KG1 (cell line): Measurements from ENCODE around the gene P3H4.

Experiments
- DNase-seq: peaks from one replicate; lab custom pipeline; 2025; lab: John Stamatoyannopoulos, UW

Gene P3H4

DNA sequence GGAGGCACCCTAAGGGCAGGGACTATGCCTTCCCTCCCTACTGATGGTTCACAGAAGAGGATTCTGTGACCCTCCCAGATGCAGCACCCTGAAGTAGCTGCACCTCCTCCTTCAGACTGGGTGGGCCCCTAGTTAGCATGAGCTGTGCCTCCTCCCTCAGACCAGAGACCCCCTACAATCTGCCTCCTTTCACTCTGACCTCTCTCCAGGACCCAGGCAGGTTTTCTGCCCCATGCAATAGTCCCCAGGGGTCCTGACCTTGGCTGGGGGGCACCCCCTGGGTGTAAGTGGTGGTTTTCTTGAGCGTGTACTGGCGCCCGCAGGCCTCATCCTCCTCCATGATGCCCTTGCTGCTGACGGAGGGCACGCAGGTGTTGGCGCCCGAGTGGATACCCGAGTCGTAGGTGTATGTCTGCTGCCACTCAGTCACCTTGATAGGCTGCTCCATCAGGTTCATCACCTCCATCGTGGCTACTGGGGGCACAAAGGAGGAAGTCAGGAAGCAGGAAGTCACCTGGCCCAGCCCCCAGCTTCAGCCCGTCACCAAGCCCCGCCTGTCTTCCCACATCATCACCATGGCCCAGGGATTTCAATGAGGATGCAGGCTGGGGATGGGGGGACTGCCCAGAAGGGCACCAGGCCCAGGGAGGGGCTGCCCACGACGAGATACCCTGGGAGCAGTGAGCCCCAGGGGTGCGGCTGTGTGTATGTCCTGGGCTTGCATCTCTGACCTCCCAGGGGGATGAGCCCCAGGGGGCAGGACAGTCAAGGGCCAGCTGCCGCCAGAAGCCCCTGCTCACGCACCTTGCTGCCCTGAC lies 40.2 kb downstream of the P3H4 start:
- DNase-seq: no peak

DNA sequence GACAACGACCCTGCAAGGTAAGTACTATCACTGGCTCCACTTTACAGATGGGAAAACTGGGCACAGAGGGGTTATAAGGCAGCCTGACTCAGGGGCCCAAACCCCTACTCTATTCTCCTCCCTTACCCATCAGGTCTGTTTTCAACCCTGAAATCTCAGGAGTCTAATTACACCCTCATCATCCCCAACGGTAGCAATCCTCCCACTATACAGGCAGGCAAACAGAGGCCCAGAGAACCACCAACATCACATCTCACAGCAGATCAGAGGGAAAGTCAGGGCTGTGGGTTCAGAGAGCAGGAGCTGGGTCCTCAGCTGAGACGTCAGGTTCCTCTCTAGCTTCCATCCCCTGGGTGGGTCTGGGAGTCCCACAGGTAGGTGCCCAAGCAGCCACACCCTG lies 41.8 kb downstream of the P3H4 start:
- DNase-seq: no peak

- no peak for DNase-seq
These were observed 42.3 kb downstream of the P3H4 start for GRCh38 chr17:41769346-41769862.

DNA sequence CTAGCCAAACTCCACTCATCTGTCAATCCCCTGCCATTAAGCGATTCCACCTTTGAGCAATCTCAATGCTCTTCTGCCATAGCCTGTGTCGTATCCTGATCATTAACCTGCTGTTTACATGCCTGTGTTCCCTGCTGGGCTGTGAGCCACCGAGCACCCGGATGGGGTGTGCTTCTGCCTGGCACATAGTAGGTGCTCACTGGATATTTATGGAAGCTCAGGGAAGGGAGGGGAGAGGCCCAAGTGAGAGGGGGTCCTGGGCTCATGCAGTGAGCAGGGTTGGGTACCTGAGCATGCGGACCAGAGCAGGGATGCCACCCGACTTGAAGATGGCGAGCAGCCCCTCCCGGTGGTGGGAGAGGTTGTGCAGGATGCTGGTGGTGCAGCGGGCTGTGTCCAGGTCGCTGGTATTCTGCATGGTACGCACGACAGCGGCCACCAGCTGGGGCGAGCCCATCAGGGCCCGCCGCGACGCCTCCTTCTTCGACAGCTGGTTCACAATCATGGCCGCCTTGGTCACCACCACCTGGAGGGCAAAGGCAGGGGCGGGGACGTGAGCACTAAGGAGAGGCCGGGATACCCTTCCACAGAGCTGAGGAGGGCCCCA lies 43.0 kb downstream of the P3H4 start:
- no peak for DNase-seq

- DNase-seq: no peak
These were observed 44.3 kb downstream of the P3H4 start for GRCh38 chr17:41767324-41768042.

DNA sequence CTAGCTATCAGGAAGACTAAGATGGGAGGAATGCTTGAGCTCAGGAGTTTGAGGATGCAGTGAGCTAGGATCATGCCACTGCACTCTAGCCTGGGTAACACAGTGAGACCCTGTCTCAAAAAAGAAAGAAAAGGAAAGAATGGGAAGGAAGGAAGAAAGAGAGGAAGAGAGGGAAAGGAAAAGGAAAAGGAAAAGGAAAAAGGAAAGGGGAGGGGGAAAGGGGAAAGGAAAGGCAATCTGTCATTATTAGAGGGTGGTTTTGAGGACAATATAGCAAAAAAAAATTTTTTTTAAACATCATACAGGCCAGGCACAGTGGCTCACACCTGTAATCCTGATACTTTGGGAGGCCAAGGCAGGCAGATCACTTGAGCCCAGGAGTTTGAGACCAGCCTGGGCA lies 45.6 kb downstream of the P3H4 start:
- no peak for DNase-seq

- DNase-seq: no peak
These were observed 48.4 kb downstream of the P3H4 start for GRCh38 chr17:41763327-41763726.

DNA sequence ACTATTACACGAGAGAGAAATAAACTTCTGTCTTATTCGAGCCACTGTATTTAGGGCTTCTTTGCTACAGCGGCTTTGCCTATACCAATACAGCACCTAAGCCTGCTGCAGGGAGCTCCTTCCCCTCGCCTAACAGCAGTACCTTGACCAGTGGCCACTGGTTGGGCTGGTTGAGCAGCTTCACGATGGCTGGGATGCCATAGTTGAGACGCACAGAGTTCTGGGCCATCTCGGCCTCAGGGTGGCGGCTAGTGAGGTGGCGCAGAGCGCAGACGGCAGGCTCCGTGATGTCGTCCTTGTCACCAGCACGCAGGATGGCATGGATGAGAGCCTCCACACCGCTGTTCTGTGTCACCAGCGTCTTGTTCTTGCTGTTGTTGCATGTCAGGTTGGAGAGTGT lies 48.9 kb downstream of the P3H4 start:
- no peak for DNase-seq

GRCh38 chr17:41762391-41762790 lies 49.4 kb downstream of the P3H4 start:
- DNase-seq: no peak

GRCh38 chr17:41760878-41761277 lies 50.9 kb downstream of the P3H4 start:
- no peak for DNase-seq

- no peak for DNase-seq
These were observed 53.1 kb downstream of the P3H4 start for GRCh38 chr17:41758601-41759000.

DNA sequence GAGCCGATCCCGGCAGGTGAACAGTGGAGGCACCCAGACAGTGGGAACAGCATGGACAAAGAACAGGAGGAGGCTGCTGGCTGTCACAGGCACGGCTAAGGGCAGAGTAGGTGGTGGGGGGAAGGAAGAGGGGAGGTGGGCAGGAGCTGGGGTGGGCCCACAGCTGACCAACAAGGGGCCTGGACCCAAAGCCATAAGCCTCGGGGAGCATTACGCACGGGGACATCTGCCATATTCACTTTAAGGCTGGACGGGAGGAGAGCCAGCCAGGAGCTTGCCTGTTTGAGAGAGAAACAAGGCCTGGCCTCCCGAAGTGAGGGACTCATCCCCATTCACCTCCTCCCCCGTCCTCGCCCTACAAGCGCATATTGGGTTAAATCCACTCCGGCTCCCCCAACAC lies 57.7 kb downstream of the P3H4 start:
- DNase-seq: no peak
